Uterus (tissue), 4 donors: ENCODE data around the gene LRP2BP. TPM values are rescaled to one million over a fixed set of nuclear protein-coding genes. Genes with fewer than 3 reads are reported as not detected.

Experiments
- DNase-seq, 2 donors: peaks; one replicate each; pipeline ENCODE4 v3.0.0-alpha.2; 2019 to 2020
- H3K27ac ChIP-seq, 2 donors: fragments of 200-600 bp; sonication (generic); 1 replicate in 1 of 2; 2 replicates in 1 of 2; pipeline ENCODE4 v1.5.1; 2016 to 2018
- H3K27me3 ChIP-seq, 2 donors: fragments of 200-600 bp; sonication (generic); one replicate each; pipeline ENCODE4 v1.5.1; 2018 to 2019; ENCODE audit warnings: control low read depth in 1 of 2
- H3K36me3 ChIP-seq, 2 donors: fragments of 200-600 bp; sonication (generic); one replicate each; pipeline ENCODE4 v1.5.1; 2019; ENCODE audit warnings: control low read depth in 1 of 2
- H3K4me1 ChIP-seq, 2 donors: fragments of 200-600 bp; sonication (generic); one replicate each; pipeline ENCODE4 v1.5.1; 2018 to 2019; ENCODE audit warnings: control low read depth in 1 of 2
- H3K4me3 ChIP-seq, 2 donors: fragments of 200-600 bp; sonication (generic); 1 replicate in 1 of 2; 2 replicates in 1 of 2; pipeline ENCODE4 v1.5.1; 2018 to 2019; ENCODE audit warnings: mild to moderate bottlenecking in 1 of 2
- H3K9me3 ChIP-seq, 2 donors: fragments of 200-600 bp; sonication (generic); one replicate each; pipeline ENCODE4 v1.5.1; 2019; ENCODE audit warnings: control low read depth in 1 of 2
- CTCF ChIP-seq, 4 experiments: fragments of 200-600 bp in 2 of 4; fragments of 450-650 bp in 2 of 4; sonication (generic) in 2 of 4; IDR thresholded peaks; one replicate each; pipeline ENCODE4 v1.5.1; 2016 to 2019; ENCODE audit warnings: antibody characterized with exemption in 4 of 4, mild to moderate bottlenecking in 2 of 4, moderate library complexity in 1 of 4
- POLR2A ChIP-seq, 2 donors: fragments of 450-650 bp; IDR thresholded peaks; one replicate each; pipeline ENCODE4 v1.6.1; 2016; ENCODE audit warnings: antibody characterized with exemption in 2 of 2, mild to moderate bottlenecking in 1 of 2, moderate library complexity in 1 of 2
- intact Hi-C: fragments of 100-400 bp; cut with DNase I; formaldehyde crosslinking; loops from one replicate; pipeline ENCODE4 v1.15.1; 2023; ENCODE audit warnings: low total_unique reads
- total RNA-seq, 4 donors: library from RNA; depleted of rRNA in 3 of 4; stranded (reverse); fragments of >200 nt in 3 of 4; gene quantifications; one replicate each; pipeline versions ENCODE4 v1.1.0 to v1.2.4, GENCODE V29; 2014 to 2023
- donor health status: DM: yes; HTN: yes; CAD: no.

LRP2BP gene
- total RNA-seq, 4 donors from 2014 or later: 1.2 to 3.3 (median 2.0) TPM

- DNase-seq: no peak
- H3K27me3 ChIP-seq: no peaks in the 10 kb centered on the region
- H3K36me3 ChIP-seq: no peaks in the 10 kb centered on the region
- TF ChIP-seq POLR2A (IDR thresholded peaks at IDR 0.05) (no peak), CTCF (IDR thresholded peaks at IDR 0.05) (no peak)
- H3K9me3 ChIP-seq: no peaks in the 10 kb centered on the region
- peak overlapping the region; percentile 69 to 83 for H3K27ac ChIP-seq
- intact Hi-C loops: no loop called here
- H3K4me3 ChIP-seq: no peak overlapping the region
- no peaks in the 10 kb centered on the region for H3K4me1 ChIP-seq
Measured at GRCh38 chr4:185344743-185345538, 50.8 kb downstream of the LRP2BP start.

- intact Hi-C loops: no loop called here
- Histone ChIP-seq H3K4me3 (no peak overlapping the region), H3K4me1 (no peaks in the 10 kb centered on the region), H3K9me3 (peaks cover 0 to 2% of the 10 kb centered on the region in 2 donors), H3K36me3 (no peaks in the 10 kb centered on the region), H3K27me3 (no peaks in the 10 kb centered on the region), H3K27ac (peak overlapping the region; percentile 69 to 83)
- TF ChIP-seq POLR2A (IDR thresholded peaks at IDR 0.05) (no peak), CTCF (IDR thresholded peaks at IDR 0.05) (no peak)
- DNase-seq: peak; percentile 28 to 77
Measured at GRCh38 chr4:185343726-185344581, 51.8 kb downstream of the LRP2BP start.

GRCh38 chr4:185341841-185342240, 53.9 kb downstream of the LRP2BP start:
- Histone ChIP-seq H3K27me3 (no peaks in the 10 kb centered on the region), H3K4me1 (no peaks in the 10 kb centered on the region), H3K36me3 (no peaks in the 10 kb centered on the region), H3K4me3 (no peak overlapping the region), H3K27ac (no peak overlapping the region), H3K9me3 (peaks cover 0 to 6% of the 10 kb centered on the region in 2 donors)
- no peak for DNase-seq
- intact Hi-C loops: no loop called here
- no peak for TF ChIP-seq POLR2A (IDR thresholded peaks at IDR 0.05)
- no peak for TF ChIP-seq CTCF (IDR thresholded peaks at IDR 0.05)

GRCh38 chr4:185341377-185341776, 54.3 kb downstream of the LRP2BP start:
- H3K4me1 ChIP-seq: no peaks in the 10 kb centered on the region
- intact Hi-C loops: no loop called here
- no peak for DNase-seq
- H3K9me3 ChIP-seq: peaks cover 0 to 6% of the 10 kb centered on the region in 2 donors
- H3K36me3 ChIP-seq: no peaks in the 10 kb centered on the region
- H3K4me3 ChIP-seq: no peak overlapping the region
- H3K27me3 ChIP-seq: no peaks in the 10 kb centered on the region
- no peak overlapping the region for H3K27ac ChIP-seq
- TF ChIP-seq CTCF (IDR thresholded peaks at IDR 0.05): no peak
- TF ChIP-seq POLR2A (IDR thresholded peaks at IDR 0.05): no peak

GRCh38 chr4:185339941-185340340, 55.8 kb downstream of the LRP2BP start:
- no peak overlapping the region for H3K27ac ChIP-seq
- intact Hi-C loops: no loop called here
- TF ChIP-seq CTCF (IDR thresholded peaks at IDR 0.05): no peak
- TF ChIP-seq POLR2A (IDR thresholded peaks at IDR 0.05): no peak

More at GRCh38 chr4:185339941-185340340, 55.8 kb downstream of the LRP2BP start:
- Histone ChIP-seq H3K4me1 (no peaks in the 10 kb centered on the region), H3K9me3 (peaks cover 0 to 6% of the 10 kb centered on the region in 2 donors), H3K27me3 (no peaks in the 10 kb centered on the region), H3K4me3 (no peak overlapping the region), H3K36me3 (no peaks in the 10 kb centered on the region)
- no peak for DNase-seq
